Prostate gland (tissue), 2 donors: ENCODE results near the gene BCL2L12.

Source experiments
- CTCF ChIP-seq, 4 experiments: fragments of 200-600 bp in 2 of 4; fragments of 450-650 bp in 2 of 4; sonication (generic) in 2 of 4; IDR thresholded peaks; 1 replicate in 3 of 4; 2 replicates in 1 of 4; pipeline ENCODE4 v1.5.1; 2016 to 2019; ENCODE audit warnings: antibody characterized with exemption in 4 of 4, mild to moderate bottlenecking in 2 of 4, moderate library complexity in 2 of 4
- POLR2AphosphoS5 ChIP-seq: sonication (generic); formaldehyde crosslinking; IDR thresholded peaks from one replicate; pipeline ENCODE4 v1.6.1; 2017; ENCODE audit warnings: antibody characterized with exemption

- no peak for TF ChIP-seq CTCF (IDR thresholded peaks at IDR 0.05)
- no peak for TF ChIP-seq POLR2AphosphoS5
Measured at GRCh38 chr19:49682274-49682673, 16.5 kb downstream of the BCL2L12 start.
